HepG2 (cell line): ENCODE results near the gene RNF149.

Source experiments
- CBFB ChIP-seq: sonication (generic); formaldehyde crosslinking; IDR thresholded peaks from 2 replicates; pipeline ENCODE4 v1.4.0; 2020; ENCODE audit warnings: missing genetic modification reagents
- FOXK1 ChIP-seq: sonication (generic); formaldehyde crosslinking; IDR thresholded peaks from 2 replicates; pipeline ENCODE4 v1.4.0; 2020; ENCODE audit warnings: low read depth, missing genetic modification reagents, borderline replicate concordance
- GTF3A ChIP-seq: sonication (generic); formaldehyde crosslinking; conservative IDR thresholded peaks from 2 replicates; pipeline ENCODE4 v1.4.0; 2020; ENCODE audit warnings: mild to moderate bottlenecking, missing genetic modification reagents
- HNRNPLL ChIP-seq: fragments of 200-400 bp; formaldehyde crosslinking; IDR thresholded peaks from 2 replicates; pipeline ENCODE4 v1.6.1; 2017; ENCODE audit warnings: mild to moderate bottlenecking, low read depth, low read length; ENCODE audit not compliant: poor library complexity, severe bottlenecking
- JUN ChIP-seq: sonication (generic); formaldehyde crosslinking; IDR thresholded peaks from 2 replicates; pipeline ENCODE4 v1.4.0; 2020; ENCODE audit warnings: mild to moderate bottlenecking, missing genetic modification reagents
- KLF11 ChIP-seq: IDR thresholded peaks from 2 replicates; pipeline ENCODE4 v1.6.1; 2016; ENCODE audit warnings: missing compliant biosample characterization
- NFRKB ChIP-seq: fragments of 450-650 bp; IDR thresholded peaks from 2 replicates; pipeline ENCODE4 v1.6.1; 2017
- RFXAP ChIP-seq: sonication (generic); formaldehyde crosslinking; IDR thresholded peaks from 2 replicates; pipeline ENCODE4 v1.4.0; 2020; ENCODE audit warnings: missing genetic modification reagents, borderline replicate concordance
- ZNF232 ChIP-seq: sonication (generic); formaldehyde crosslinking; IDR thresholded peaks from 2 replicates; pipeline ENCODE4 v1.4.0; 2020; ENCODE audit warnings: missing genetic modification reagents, borderline replicate concordance
- ZNF678 ChIP-seq: sonication (generic); formaldehyde crosslinking; IDR thresholded peaks from 2 replicates; pipeline ENCODE4 v1.4.0; 2020; ENCODE audit warnings: mild to moderate bottlenecking, missing genetic modification reagents
- ZNF720 ChIP-seq: sonication (generic); formaldehyde crosslinking; IDR thresholded peaks from 2 replicates; pipeline ENCODE4 v1.4.0; 2020; ENCODE audit warnings: missing genetic modification reagents
- TF ChIP-seq, protein P1 (sequence below): IDR thresholded peaks from 2 replicates; pipeline ENCODE4 v1.6.1; 2012; ENCODE audit warnings: low read depth, low read length, improper control_type of control experiment
- TF ChIP-seq, protein P2 (sequence below): sonication (generic); formaldehyde crosslinking; IDR thresholded peaks from 2 replicates; pipeline ENCODE4 v1.5.0; 2020; ENCODE audit warnings: mild to moderate bottlenecking, missing genetic modification reagents, moderate library complexity
- TF ChIP-seq, protein P3 (sequence below): sonication (generic); formaldehyde crosslinking; IDR thresholded peaks from 2 replicates; pipeline ENCODE4 v1.4.0; 2020; ENCODE audit warnings: mild to moderate bottlenecking, missing genetic modification reagents

DNA sequence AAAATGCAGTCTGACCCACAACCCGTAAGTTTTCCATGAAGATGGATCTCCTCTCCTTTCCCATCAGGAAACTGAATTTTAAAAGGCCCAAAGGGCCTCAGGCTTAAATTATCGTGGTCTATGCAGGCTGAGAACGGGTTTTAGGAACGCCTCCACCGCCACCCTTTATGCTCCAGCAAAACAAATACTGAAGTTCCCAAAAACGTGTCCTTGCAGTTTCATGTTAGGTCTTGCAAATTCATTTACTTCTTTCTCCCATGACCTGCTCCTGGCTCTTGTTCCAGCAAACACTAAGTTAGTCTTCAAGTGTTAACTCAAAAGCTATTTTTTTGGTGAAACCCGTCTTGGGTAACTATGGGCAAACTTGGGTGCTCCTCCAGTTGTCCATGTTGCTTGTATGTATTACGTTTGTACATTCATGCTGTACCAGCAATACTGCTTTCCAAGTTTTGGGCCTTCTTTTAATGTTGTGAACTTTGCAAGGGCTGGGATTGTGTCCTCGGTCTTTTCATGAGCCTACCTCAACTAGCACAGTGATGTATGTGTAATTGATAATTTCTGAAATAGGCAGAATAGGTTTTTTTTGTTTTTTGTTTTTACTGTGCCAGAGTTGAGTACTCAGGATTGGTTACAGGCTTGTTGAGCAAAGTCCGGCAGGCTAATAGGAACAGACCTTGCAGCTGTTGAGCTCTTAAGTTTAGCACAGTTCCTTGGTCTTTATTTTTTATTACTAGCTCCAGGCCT lies 1.8 kb upstream of the RNF149 start:
- TF ChIP-seq ZNF720 (no peak), RFXAP (CRISPR knock-in tag) (no peak), HNRNPLL (no peak), NFRKB (no peak), ZNF232 (CRISPR knock-in tag) (no peak), JUN (no peak), ZNF678 (CRISPR knock-in tag) (no peak), KLF11 (CRISPR knock-in tag) (0 out of 2 replicates have a peak, but pooled peaks have one; percentile 20), GTF3A (CRISPR knock-in tag) (no peak), FOXK1 (no peak), CBFB (CRISPR knock-in tag) (no peak)
- TF ChIP-seq, protein P1, sequence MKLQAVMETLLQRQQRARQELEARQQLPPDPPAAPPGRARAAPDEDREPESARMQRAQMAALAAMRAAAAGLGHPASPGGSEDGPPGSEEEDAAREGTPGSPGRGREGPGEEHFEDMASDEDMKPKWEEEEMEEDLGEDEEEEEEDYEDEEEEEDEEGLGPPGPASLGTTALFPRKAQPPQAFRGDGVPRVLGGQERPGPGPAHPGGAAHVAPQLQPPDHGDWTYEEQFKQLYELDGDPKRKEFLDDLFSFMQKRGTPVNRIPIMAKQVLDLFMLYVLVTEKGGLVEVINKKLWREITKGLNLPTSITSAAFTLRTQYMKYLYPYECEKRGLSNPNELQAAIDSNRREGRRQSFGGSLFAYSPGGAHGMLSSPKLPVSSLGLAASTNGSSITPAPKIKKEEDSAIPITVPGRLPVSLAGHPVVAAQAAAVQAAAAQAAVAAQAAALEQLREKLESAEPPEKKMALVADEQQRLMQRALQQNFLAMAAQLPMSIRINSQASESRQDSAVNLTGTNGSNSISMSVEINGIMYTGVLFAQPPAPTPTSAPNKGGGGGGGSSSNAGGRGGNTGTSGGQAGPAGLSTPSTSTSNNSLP = no peak
- TF ChIP-seq, protein P2, sequence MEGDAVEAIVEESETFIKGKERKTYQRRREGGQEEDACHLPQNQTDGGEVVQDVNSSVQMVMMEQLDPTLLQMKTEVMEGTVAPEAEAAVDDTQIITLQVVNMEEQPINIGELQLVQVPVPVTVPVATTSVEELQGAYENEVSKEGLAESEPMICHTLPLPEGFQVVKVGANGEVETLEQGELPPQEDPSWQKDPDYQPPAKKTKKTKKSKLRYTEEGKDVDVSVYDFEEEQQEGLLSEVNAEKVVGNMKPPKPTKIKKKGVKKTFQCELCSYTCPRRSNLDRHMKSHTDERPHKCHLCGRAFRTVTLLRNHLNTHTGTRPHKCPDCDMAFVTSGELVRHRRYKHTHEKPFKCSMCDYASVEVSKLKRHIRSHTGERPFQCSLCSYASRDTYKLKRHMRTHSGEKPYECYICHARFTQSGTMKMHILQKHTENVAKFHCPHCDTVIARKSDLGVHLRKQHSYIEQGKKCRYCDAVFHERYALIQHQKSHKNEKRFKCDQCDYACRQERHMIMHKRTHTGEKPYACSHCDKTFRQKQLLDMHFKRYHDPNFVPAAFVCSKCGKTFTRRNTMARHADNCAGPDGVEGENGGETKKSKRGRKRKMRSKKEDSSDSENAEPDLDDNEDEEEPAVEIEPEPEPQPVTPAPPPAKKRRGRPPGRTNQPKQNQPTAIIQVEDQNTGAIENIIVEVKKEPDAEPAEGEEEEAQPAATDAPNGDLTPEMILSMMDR = no peak
- TF ChIP-seq, protein P3, sequence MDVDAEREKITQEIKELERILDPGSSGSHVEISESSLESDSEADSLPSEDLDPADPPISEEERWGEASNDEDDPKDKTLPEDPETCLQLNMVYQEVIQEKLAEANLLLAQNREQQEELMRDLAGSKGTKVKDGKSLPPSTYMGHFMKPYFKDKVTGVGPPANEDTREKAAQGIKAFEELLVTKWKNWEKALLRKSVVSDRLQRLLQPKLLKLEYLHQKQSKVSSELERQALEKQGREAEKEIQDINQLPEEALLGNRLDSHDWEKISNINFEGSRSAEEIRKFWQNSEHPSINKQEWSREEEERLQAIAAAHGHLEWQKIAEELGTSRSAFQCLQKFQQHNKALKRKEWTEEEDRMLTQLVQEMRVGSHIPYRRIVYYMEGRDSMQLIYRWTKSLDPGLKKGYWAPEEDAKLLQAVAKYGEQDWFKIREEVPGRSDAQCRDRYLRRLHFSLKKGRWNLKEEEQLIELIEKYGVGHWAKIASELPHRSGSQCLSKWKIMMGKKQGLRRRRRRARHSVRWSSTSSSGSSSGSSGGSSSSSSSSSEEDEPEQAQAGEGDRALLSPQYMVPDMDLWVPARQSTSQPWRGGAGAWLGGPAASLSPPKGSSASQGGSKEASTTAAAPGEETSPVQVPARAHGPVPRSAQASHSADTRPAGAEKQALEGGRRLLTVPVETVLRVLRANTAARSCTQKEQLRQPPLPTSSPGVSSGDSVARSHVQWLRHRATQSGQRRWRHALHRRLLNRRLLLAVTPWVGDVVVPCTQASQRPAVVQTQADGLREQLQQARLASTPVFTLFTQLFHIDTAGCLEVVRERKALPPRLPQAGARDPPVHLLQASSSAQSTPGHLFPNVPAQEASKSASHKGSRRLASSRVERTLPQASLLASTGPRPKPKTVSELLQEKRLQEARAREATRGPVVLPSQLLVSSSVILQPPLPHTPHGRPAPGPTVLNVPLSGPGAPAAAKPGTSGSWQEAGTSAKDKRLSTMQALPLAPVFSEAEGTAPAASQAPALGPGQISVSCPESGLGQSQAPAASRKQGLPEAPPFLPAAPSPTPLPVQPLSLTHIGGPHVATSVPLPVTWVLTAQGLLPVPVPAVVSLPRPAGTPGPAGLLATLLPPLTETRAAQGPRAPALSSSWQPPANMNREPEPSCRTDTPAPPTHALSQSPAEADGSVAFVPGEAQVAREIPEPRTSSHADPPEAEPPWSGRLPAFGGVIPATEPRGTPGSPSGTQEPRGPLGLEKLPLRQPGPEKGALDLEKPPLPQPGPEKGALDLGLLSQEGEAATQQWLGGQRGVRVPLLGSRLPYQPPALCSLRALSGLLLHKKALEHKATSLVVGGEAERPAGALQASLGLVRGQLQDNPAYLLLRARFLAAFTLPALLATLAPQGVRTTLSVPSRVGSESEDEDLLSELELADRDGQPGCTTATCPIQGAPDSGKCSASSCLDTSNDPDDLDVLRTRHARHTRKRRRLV = no peak
